Effector memory CD4-positive, alpha-beta T cell (primary cell): ENCODE data around the gene RANBP1.
A peak's percentile ranks its signal among the peaks of the same experiment; 100 is the strongest.

Experiments
- DNase-seq, 3 donors: peaks; one replicate each; pipeline ENCODE4 v3.0.0-alpha.2; 2020
- H3K27ac ChIP-seq: 2 replicates; pipeline ENCODE4 v1.7.0; 2013; ENCODE audit warnings: mild to moderate bottlenecking, low read length, moderate library complexity; ENCODE audit not compliant: insufficient read depth, poor library complexity, severe bottlenecking
- H3K27me3 ChIP-seq: replicated peaks from 2 replicates; pipeline ENCODE4 v1.7.0; 2013; ENCODE audit warnings: mild to moderate bottlenecking, low read length; ENCODE audit not compliant: insufficient read depth, control insufficient read depth, poor library complexity, severe bottlenecking
- H3K36me3 ChIP-seq: 2 replicates; pipeline ENCODE4 v1.7.0; 2013; ENCODE audit warnings: mild to moderate bottlenecking, low read length, moderate library complexity; ENCODE audit not compliant: control insufficient read depth, insufficient read depth
- H3K4me1 ChIP-seq: 2 replicates; pipeline ENCODE4 v1.7.0; 2013; ENCODE audit warnings: low read length, mild to moderate bottlenecking; ENCODE audit not compliant: control insufficient read depth, insufficient read depth, poor library complexity, severe bottlenecking
- H3K4me3 ChIP-seq: 2 replicates; pipeline ENCODE4 v1.7.0; 2013; ENCODE audit warnings: low read length, low read depth, mild to moderate bottlenecking; ENCODE audit not compliant: insufficient read depth, poor library complexity, severe bottlenecking
- H3K9me3 ChIP-seq: 2 replicates; pipeline ENCODE4 v1.7.0; 2013; ENCODE audit warnings: mild to moderate bottlenecking, low read length, moderate library complexity; ENCODE audit not compliant: control insufficient read depth

RANBP1 gene

DNA sequence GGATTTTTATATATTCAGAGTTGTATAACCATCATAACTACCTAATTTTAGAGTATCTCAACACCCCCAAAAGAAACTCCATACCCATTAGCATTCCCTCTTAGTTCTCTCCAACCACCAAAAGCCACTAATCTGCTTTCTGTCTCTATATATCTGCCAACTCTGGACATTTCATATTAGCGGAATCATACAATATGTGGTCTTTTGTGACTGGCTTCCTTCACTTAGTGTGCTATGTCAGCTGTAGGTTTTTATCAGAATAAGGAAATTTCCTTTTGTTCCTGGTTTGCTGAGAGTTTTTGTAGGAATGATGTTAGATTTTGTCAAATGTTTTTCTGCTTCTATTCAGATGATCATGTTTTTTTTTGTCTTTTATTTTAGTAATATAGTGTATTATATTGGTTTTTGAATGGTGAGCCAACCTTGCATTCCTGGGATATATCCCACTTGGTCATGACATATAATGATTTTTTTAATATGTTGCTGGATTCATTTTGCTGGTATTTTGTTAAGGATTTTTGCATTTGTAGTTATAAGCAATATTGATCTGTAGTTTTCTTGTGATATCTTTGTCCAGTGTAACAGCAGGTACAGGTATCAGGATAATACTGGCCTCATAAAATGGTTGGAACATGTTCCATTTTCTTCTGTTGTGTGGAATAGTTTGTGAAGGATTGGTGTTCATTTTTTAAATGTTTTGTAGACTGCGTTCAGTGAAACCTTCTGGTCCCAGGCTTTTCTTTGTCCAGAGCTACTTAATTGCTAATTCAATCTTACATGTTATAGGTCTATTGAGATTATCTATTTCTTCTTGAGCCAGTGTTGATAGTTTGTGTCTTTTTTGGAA, 19.1 kb upstream of the RANBP1 start:
- no peaks in the 10 kb centered on the region for H3K9me3 ChIP-seq
- H3K36me3 ChIP-seq = peaks cover 46% of the 10 kb centered on the region
- H3K27me3 ChIP-seq = no peaks in the 10 kb centered on the region
- H3K4me1 ChIP-seq = peaks cover 23% of the 10 kb centered on the region
- DNase-seq = no peak
- H3K4me3 ChIP-seq = no peak overlapping the region
- no peak overlapping the region for H3K27ac ChIP-seq

DNA sequence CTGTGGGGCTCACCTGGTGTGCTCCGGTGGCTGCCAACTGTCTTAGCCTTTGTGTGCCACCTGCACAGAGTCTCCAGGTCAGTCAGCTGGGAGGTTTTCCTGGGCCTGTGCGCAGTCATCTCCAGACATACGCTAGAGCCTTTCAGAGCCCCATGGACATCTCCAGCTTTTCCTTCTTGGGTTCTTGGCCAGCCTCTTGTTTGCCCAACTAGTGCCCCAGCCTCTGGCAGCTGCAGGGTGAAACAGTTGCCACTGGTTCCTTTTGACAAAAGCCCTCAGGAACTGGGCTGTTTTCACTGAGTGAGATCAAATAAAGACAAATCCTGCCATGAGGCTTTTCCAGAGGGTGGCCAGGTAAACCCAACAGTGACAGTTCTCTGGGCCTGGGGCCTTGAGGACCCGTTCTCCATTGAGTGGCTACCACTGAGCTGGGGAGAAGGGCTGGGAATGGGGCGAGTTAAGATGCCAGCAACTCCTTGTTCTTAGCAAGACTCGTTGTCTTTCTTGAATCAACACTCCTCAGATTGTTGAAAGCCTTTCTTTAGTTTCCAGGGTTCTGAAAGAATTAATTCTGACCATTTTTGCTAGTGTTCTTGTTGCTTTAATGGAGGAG, 16.7 kb upstream of the RANBP1 start:
- Histone ChIP-seq H3K27me3 (no peaks in the 10 kb centered on the region), H3K36me3 (peaks cover 24% of the 10 kb centered on the region), H3K4me1 (peaks cover 23% of the 10 kb centered on the region), H3K27ac (peak overlapping the region; percentile 68), H3K9me3 (no peaks in the 10 kb centered on the region), H3K4me3 (no peak overlapping the region)
- no peak for DNase-seq

DNA sequence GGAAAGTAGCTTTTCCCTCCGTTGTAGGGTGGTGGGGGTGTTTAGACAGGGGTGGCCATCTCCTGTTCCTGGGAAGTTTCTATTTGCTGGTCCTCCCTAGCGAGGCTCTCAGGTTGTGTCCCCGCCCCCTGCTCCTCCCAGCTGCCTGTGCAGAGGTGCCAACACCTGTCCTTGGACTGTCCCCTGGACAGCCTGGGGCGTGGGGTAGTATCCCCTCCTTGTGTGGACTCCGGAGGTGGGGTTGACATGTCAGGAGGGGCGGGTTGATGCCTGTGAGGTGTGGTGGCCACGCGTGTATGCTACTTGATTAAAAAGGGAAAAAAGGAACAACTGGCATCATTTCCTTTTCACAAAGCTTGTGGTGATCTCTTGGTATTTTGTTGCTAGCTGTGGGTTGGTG, 14.3 kb upstream of the RANBP1 start:
- H3K4me1 ChIP-seq = peaks cover 23% of the 10 kb centered on the region
- no peak overlapping the region for H3K4me3 ChIP-seq
- H3K36me3 ChIP-seq = peaks cover 19% of the 10 kb centered on the region
- no peaks in the 10 kb centered on the region for H3K9me3 ChIP-seq
- no peak for DNase-seq
- peak overlapping the region; percentile 67 for H3K27ac ChIP-seq
- H3K27me3 ChIP-seq = no peaks in the 10 kb centered on the region

DNA sequence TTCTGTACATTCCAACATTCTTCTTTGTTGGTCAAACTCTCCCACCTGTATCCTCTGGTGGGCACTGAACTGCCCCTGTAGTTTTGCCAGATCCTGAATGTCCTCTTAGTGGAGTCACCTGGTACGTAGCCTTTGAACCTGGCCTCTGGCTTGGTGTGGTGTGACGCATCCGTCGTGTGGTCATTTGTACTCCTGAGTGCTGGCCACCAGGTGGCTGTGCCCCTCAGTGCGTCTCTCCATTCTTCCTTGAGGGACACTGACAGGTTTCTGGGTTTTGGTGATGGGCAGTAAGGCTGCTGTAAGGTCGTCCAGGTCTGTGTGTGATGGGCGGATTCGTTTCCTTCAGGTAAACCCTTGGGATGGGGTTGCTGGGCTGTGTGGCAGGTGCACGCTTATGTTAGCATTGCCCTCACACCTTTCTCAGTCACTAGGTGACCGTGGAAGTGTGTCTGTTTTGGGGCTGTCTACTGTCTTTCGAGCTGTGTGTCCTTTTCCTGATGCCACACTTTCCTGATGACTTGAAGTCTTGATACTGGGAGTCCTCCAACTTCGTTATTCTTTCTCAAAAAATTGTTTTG, 13.6 kb upstream of the RANBP1 start:
- Histone ChIP-seq H3K9me3 (no peaks in the 10 kb centered on the region), H3K4me3 (no peak overlapping the region), H3K27me3 (no peaks in the 10 kb centered on the region), H3K4me1 (peaks cover 23% of the 10 kb centered on the region), H3K36me3 (peaks cover 24% of the 10 kb centered on the region), H3K27ac (peak overlapping the region; percentile 4)
- DNase-seq = no peak

DNA sequence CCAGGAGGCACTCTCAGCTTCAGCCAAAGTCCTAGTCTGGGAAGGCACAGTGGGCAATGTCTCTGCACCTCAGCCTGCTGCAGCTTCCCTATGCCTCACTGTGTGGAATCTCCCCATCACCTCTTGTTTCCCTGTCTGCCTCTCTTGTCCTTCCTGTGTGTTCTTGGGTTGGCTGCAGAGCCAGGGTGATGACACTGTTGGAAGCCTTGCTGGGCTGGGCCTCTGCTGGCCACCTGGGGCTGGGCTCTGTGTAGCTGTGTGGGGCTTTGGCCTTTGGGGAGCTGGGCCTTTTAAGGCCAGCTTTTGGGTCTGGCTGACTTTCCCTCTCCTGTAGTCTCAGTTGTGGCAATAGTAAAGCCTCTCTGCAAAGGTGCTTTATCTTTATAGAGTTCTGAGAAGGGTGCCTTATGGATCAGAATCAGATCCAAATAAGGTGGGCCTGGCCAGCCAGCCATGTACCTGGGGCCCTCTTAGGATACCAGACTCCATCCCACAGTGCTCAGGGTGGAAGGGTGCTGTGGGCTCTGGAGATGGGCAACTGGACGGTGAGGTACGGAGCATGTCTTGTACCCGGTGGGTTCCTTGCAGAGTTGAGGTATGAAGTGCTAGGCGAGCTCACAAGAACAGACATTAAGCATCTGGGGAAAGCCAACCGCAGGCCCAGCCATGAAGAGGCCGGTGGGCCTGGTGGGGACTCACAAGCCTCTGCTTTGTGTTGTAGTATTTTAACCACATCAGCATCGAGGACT, 10.3 kb upstream of the RANBP1 start:
- H3K4me1 ChIP-seq = peaks cover 5% of the 10 kb centered on the region
- peaks cover 54% of the 10 kb centered on the region for H3K36me3 ChIP-seq
- H3K27me3 ChIP-seq = no peaks in the 10 kb centered on the region
- DNase-seq = no peak
- no peak overlapping the region for H3K4me3 ChIP-seq
- no peaks in the 10 kb centered on the region for H3K9me3 ChIP-seq
- H3K27ac ChIP-seq = peak overlapping the region; percentile 22

DNA sequence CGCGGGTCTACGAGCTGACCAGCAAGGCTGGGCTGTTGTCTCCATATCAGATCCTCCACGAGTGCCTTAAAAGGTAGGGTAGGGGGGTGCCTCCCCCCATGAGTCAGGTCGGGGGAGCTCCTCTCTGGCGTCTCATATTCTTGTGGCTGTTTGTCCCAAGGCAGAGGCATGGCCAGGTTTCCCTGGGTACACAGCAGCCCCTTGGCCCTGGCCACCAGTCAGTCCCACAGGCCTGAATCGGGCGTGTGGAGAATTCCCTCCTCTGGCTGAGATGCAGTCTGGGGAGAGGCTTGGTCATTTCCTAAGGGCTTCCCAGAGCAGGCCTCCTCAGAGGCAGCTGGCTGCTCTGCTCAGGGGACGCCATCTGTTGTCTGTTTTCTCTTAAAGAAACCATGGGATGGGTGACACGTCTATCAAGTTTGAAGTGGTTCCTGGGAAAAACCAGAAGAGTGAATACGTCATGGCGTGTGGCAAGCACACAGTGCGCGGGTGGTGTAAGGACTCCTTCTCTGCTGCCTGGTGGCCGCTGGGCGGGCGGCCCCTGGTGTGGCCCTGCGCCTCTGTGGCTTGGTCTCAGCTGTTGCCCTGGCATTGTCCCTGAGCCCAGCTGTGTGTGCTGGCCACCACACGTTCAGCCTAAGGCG, 9.6 kb upstream of the RANBP1 start:
- H3K36me3 ChIP-seq = peaks cover 54% of the 10 kb centered on the region
- H3K4me3 ChIP-seq = no peak overlapping the region
- DNase-seq = no peak
- no peaks in the 10 kb centered on the region for H3K9me3 ChIP-seq
- H3K4me1 ChIP-seq = no peaks in the 10 kb centered on the region
- no peak overlapping the region for H3K27ac ChIP-seq
- H3K27me3 ChIP-seq = no peaks in the 10 kb centered on the region

DNA sequence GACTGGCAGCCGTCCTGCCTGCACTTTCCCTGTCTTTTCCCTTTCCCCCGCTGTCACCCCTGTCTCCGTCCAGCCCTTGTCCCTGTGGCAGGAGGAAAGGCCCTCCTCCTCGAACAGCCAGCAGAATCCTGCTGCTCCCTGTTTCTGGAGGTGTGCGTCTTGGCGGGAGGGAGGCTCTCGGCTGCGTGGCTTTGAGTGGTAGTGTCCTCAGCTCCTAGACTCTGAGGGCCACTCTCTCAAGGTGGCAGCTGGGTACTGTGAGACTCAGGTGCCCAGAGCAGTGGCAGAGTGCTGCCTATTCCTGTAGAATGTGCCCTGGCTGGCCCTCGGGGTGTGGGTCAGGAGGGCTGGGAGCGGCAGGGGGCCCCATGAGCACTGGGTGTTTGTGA, 9.1 kb upstream of the RANBP1 start:
- H3K4me3 ChIP-seq = no peak overlapping the region
- no peak overlapping the region for H3K27ac ChIP-seq
- no peaks in the 10 kb centered on the region for H3K9me3 ChIP-seq
- H3K4me1 ChIP-seq = no peaks in the 10 kb centered on the region
- no peak for DNase-seq
- no peaks in the 10 kb centered on the region for H3K27me3 ChIP-seq
- H3K36me3 ChIP-seq = peaks cover 54% of the 10 kb centered on the region

DNA sequence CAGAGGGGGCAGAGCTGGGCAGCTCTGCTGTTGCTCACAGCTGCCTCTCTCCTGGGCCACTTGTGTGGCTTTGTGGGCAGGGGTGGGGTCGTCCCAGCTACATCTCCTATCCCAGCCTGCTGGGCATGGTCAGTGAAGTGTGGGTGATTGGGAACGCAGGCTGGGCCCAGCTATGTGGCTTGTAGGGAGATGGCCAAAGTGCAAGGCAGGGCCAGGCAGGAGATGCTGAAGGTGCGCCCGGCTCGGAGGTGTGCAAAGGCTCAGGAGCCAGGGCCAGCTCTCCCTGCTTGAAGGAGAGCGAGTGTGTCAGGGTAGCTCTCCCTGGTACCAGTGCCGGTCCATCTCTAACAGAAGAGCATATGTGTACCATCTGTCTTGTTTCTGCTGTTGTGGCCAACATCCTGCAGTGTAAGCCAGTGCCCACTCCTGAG, 8.4 kb upstream of the RANBP1 start:
- peaks cover 58% of the 10 kb centered on the region for H3K36me3 ChIP-seq
- no peaks in the 10 kb centered on the region for H3K4me1 ChIP-seq
- H3K9me3 ChIP-seq = no peaks in the 10 kb centered on the region
- H3K4me3 ChIP-seq = no peak overlapping the region
- H3K27ac ChIP-seq = no peak overlapping the region
- DNase-seq = no peak
- no peaks in the 10 kb centered on the region for H3K27me3 ChIP-seq

DNA sequence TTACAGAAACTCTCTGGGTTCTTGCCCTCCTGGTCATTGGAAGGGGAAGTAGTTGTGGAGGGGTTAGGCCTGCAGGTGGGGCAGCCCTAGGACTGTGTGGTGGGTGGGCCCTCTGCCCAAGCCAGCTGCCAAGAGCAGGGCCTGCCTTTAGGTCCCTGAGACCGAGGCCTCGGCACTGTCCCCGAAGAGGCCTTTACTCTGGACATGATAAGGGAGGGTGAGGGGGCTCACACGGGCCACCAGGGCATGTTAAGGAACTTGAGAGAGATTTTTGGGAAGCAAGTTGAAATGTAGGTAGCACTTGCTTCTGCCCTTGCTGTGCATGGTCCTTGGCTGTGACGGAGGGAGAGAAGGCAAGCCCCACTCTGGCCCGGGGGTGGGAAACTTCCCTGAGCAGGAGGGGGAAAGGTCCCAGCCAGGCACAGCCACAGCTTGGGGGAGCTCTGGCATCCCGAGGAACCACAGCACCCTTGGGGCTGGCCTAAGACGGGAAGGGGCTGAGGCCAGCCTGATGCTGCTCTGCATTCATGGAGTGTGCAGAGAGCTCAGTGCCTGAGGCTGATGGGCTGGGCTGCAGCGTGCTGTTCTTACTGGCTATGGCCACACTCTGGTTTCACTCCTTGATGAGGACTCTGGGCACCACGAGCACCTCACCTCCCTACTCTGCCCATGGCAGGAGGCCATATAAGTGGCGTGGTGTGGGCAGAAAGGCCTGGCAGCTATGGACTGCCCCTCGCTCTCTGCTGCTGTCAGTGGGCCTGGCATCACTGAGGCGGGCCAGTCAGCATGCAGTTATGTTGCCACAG, 7.8 kb upstream of the RANBP1 start:
- no peaks in the 10 kb centered on the region for H3K9me3 ChIP-seq
- no peaks in the 10 kb centered on the region for H3K4me1 ChIP-seq
- H3K27ac ChIP-seq = no peak overlapping the region
- peaks cover 65% of the 10 kb centered on the region for H3K36me3 ChIP-seq
- no peaks in the 10 kb centered on the region for H3K27me3 ChIP-seq
- H3K4me3 ChIP-seq = no peak overlapping the region
- no peak for DNase-seq
